Measurements from ENCODE around the gene SNX11.
A peak's percentile ranks its signal among the peaks of the same experiment; 100 is the strongest.

Gene SNX11

GRCh38 chr17:48107137-48108055 is at the start of gene SNX11:
Gene SNX11, plus strand, starts transcription at chr17:48107766. Its CDS starts 4,278 bp downstream, at chr17:48112044.
- peak; percentile 14 for TF ChIP-seq CTCF (IDR thresholded peaks at IDR 0.05; ENCODE audit: low read depth, low read length, missing control alignments)
- Histone ChIP-seq H3K27ac (peak within 1 kb of the TSS; percentile 61), H3K27me3 (replicated peaks) (no peaks in the 10 kb centered on the region), H3K36me3 (replicated peaks) (no peaks in the 10 kb centered on the region), H3K4me3 (ENCODE audit: low read depth, low read length) (peak within 1 kb of the TSS; percentile 95)
- peak; percentile 82 for DNase-seq
- in situ Hi-C loops (cut with HindIII; ENCODE audit: low pct_ligation_motif_present, low sequenced_read_pairs), result no loop called here

- Histone ChIP-seq H3K36me3 (replicated peaks) (peaks cover 73% of the 10 kb centered on the region), H3K27ac (no peak overlapping the region), H3K27me3 (replicated peaks) (no peaks in the 10 kb centered on the region), H3K4me3 (ENCODE audit: low read depth, low read length) (no peak overlapping the region)
- DNase-seq, result no peak
- in situ Hi-C loops (cut with HindIII; ENCODE audit: low pct_ligation_motif_present, low sequenced_read_pairs), result no loop called here
- no peak for TF ChIP-seq CTCF (IDR thresholded peaks at IDR 0.05; ENCODE audit: low read depth, low read length, missing control alignments)
These were observed 49.0 kb upstream of the SNX11 start for GRCh38 chr17:48058393-48059124.

GRCh38 chr17:48059125-48059668 is 48.4 kb upstream of the SNX11 start:
- TF ChIP-seq CTCF (IDR thresholded peaks at IDR 0.05; ENCODE audit: low read depth, low read length, missing control alignments), result no peak
- H3K36me3 ChIP-seq (replicated peaks), result peaks cover 69% of the 10 kb centered on the region
- H3K4me3 ChIP-seq (ENCODE audit: low read depth, low read length), result no peak overlapping the region
- DNase-seq, result no peak
- no peaks in the 10 kb centered on the region for H3K27me3 ChIP-seq (replicated peaks)
- in situ Hi-C loops (cut with HindIII; ENCODE audit: low pct_ligation_motif_present, low sequenced_read_pairs), result no loop called here
- H3K27ac ChIP-seq, result no peak overlapping the region

- H3K27me3 ChIP-seq (replicated peaks), result no peaks in the 10 kb centered on the region
- no peak overlapping the region for H3K27ac ChIP-seq
- peaks cover 69% of the 10 kb centered on the region for H3K36me3 ChIP-seq (replicated peaks)
- in situ Hi-C loops (cut with HindIII; ENCODE audit: low pct_ligation_motif_present, low sequenced_read_pairs), result no loop called here
- H3K4me3 ChIP-seq (ENCODE audit: low read depth, low read length), result no peak overlapping the region
- TF ChIP-seq CTCF (IDR thresholded peaks at IDR 0.05; ENCODE audit: low read depth, low read length, missing control alignments), result no peak
- no peak for DNase-seq
These were observed 47.3 kb upstream of the SNX11 start for GRCh38 chr17:48060249-48060648.

GRCh38 chr17:48062273-48062672 is 45.3 kb upstream of the SNX11 start:
- Histone ChIP-seq H3K27me3 (replicated peaks) (no peaks in the 10 kb centered on the region), H3K36me3 (replicated peaks) (peaks cover 68% of the 10 kb centered on the region), H3K4me3 (ENCODE audit: low read depth, low read length) (no peak overlapping the region), H3K27ac (no peak overlapping the region)
- no peak for DNase-seq
- in situ Hi-C loops (cut with HindIII; ENCODE audit: low pct_ligation_motif_present, low sequenced_read_pairs), result no loop called here
- TF ChIP-seq CTCF (IDR thresholded peaks at IDR 0.05; ENCODE audit: low read depth, low read length, missing control alignments), result no peak
